GM12878 (cell line): Measurements from ENCODE around the gene FOXRED2. TPM values are rescaled to one million over a fixed set of nuclear protein-coding genes. Genes with fewer than 3 reads are reported as not detected.
A peak's percentile ranks its signal among the peaks of the same experiment; 100 is the strongest.

ENCODE experiments used
- ATAC-seq: fragments of 200-7000 bp; cut with Tn5 transposase; 3 replicates; pipeline ENCODE4 v1.9.1; 2020; ENCODE audit warnings: mild to moderate bottlenecking, moderate library complexity
- BruUV-seq: library from RNA; stranded (reverse); fragments of 400-500 nt; replicated peaks from 2 replicates; lab custom pipeline; 2021; lab: Mats Ljungman, UMichigan
- CTCF ChIA-PET: fragments of 300-600 bp; sonication (Branson Sonifier 250); formaldehyde crosslinking; extraction: SDS; loops from one replicate; lab custom pipeline; 2021; ENCODE audit warnings: inconsistent platforms; lab: Yijun Ruan, JAX
- POLR2A ChIA-PET: fragments of 350-600 bp; formaldehyde crosslinking; extraction: SDS; loops from one replicate; lab custom pipeline; 2021; ENCODE audit warnings: inconsistent platforms; lab: Charles Lee
- RAD21 ChIA-PET: fragments of 300-600 bp; sonication (Branson Sonifier 250); formaldehyde crosslinking; loops from one replicate; lab custom pipeline; 2023; ENCODE audit warnings: antibody characterized with exemption; ENCODE audit not compliant: unreplicated experiment; lab: Charles Lee
- SMC1A ChIA-PET: fragments of 300-600 bp; sonication (Branson Sonifier 250); formaldehyde crosslinking; loops from one replicate; lab custom pipeline; 2023; ENCODE audit not compliant: unreplicated experiment, uncharacterized antibody; lab: Charles Lee
- DNase-seq: peaks from one replicate; pipeline ENCODE4 v3.0.0-alpha.2; 2011; ENCODE audit warnings: low read depth, low spot score
- FAIRE-seq: peaks from 3 replicates; lab custom pipeline; 2011; peaks lifted over from hg19 to GRCh38; lab: Jason Lieb, UNC
- H2AFZ ChIP-seq: 2 replicates; pipeline ENCODE4 v1.6.0; 2011; ENCODE audit warnings: low read depth, low read length, control low read depth; ENCODE audit not compliant: control insufficient read depth
- H3K27ac ChIP-seq: 2 replicates; pipeline ENCODE4 v1.5.1; 2011; ENCODE audit warnings: control low read depth; ENCODE audit not compliant: control insufficient read depth, insufficient read depth
- H3K27me3 ChIP-seq, 2 experiments: replicated peaks in 1 of 2; 2 replicates each; pipeline versions ENCODE4 v1.6.0 to v1.6.1; 2011; ENCODE audit warnings: low read length in 1 of 2; ENCODE audit not compliant: control insufficient read depth in 2 of 2, insufficient read depth in 2 of 2
- H3K36me3 ChIP-seq, 2 experiments: 2 replicates each; pipeline ENCODE4 v1.5.1; 2011; ENCODE audit warnings: low read length in 1 of 2; ENCODE audit not compliant: control insufficient read depth in 2 of 2, insufficient read depth in 2 of 2
- H3K4me1 ChIP-seq: 2 replicates; pipeline ENCODE4 v1.6.1; 2011; ENCODE audit warnings: mild to moderate bottlenecking, low read length, moderate library complexity, mixed read lengths; ENCODE audit not compliant: control insufficient read depth, insufficient read depth
- H3K4me2 ChIP-seq: 2 replicates; pipeline ENCODE4 v1.6.0; 2011; ENCODE audit warnings: control low read depth; ENCODE audit not compliant: control insufficient read depth, insufficient read depth
- H3K4me3 ChIP-seq: fragments of 200-600 bp; sonication (generic); 2 replicates; pipeline ENCODE4 v1.5.1; 2016
- H3K79me2 ChIP-seq: 2 replicates; pipeline ENCODE4 v1.6.0; 2011; ENCODE audit warnings: low read length; ENCODE audit not compliant: control insufficient read depth, insufficient read depth
- H3K9ac ChIP-seq: 2 replicates; pipeline ENCODE4 v1.8.0; 2011; ENCODE audit warnings: low read length, control low read depth, mixed read lengths; ENCODE audit not compliant: control insufficient read depth, insufficient read depth
- H3K9me3 ChIP-seq: replicated peaks from 3 replicates; pipeline ENCODE4 v1.5.1; 2011; ENCODE audit warnings: mild to moderate bottlenecking, low read length; ENCODE audit not compliant: control insufficient read depth, insufficient read depth
- H4K20me1 ChIP-seq: 2 replicates; pipeline ENCODE4 v1.6.0; 2011; ENCODE audit not compliant: control insufficient read depth, insufficient read depth
- NFXL1 ChIP-seq: fragments of 450-650 bp; IDR thresholded peaks from 2 replicates; pipeline ENCODE4 v1.6.1; 2017; ENCODE audit warnings: antibody characterized with exemption, mild to moderate bottlenecking, borderline replicate concordance
- TCF12 ChIP-seq: IDR thresholded peaks from 2 replicates; pipeline ENCODE4 v1.6.1; 2011; ENCODE audit warnings: low read depth, mild to moderate bottlenecking, low read length
- TCF3 ChIP-seq: IDR thresholded peaks from 2 replicates; pipeline ENCODE4 v1.6.1; 2012; ENCODE audit warnings: low read depth, mild to moderate bottlenecking, low read length, borderline replicate concordance; ENCODE audit not compliant: insufficient read depth
- WGBS: methylation state at CpG from one replicate; pipeline ENCODE4 v1.1.6; 2016; ENCODE audit warnings: low lambda C conversion rate; ENCODE audit not compliant: insufficient replicate concordance, insufficient coverage; ENCODE audit errors: missing lambda C conversion rate; 5-methylcytosine and 5-hydroxymethylcytosine counted together
- in situ Hi-C: fragments of 300-500 bp; cut with MboI; formaldehyde crosslinking; loops from 9 replicates; pipeline ENCODE4 v1.14.3; 2018; ENCODE audit warnings: mixed read lengths
- intact Hi-C: fragments of 100-400 bp; cut with micrococcal nuclease; formaldehyde crosslinking; loops from one replicate; pipeline ENCODE4 v1.14.2; 2022; ENCODE audit not compliant: unreplicated experiment
- polyA plus RNA-seq, 11 experiments: library from polyadenylated mRNA; depleted of rRNA in 4 of 11; unstranded in 6 of 11; stranded (reverse) in 5 of 11; fragments of >200 nt; fragmentation: Nextera tagmentation in 4 of 11; fragmentation: Illumina TruSeq in 1 of 11; extraction: Ambion mirVana in 4 of 11; extraction: Trizol in 1 of 11; gene quantifications; 1 replicate in 1 of 11; 2 replicates in 10 of 11; pipeline versions ENCODE4 v1.2.1 to v1.2.3, GENCODE V29; 2011 to 2016; ENCODE audit warnings: inconsistent platforms in 2 of 11, missing spikeins in 2 of 11, low read depth in 1 of 11
- small RNA-seq: library from RNA; depleted of rRNA; stranded (forward); fragments of <200 nt; gene quantifications from one replicate; pipeline ENCODE3, GENCODE V24; 2014
- total RNA-seq, 4 experiments: library from RNA; depleted of rRNA in 3 of 4; stranded (reverse); fragments of >200 nt in 3 of 4; fragmentation: Illumina TruSeq in 1 of 4; extraction: Trizol in 1 of 4; gene quantifications; 2 replicates each; pipeline versions ENCODE4 v1.2.1 to v1.2.3, GENCODE V29; 2013 to 2021

FOXRED2 gene
- total and polyA plus RNA-seq, 10 of the 15 experiments (the other 5 are each of a cell fraction or from before 2014, with no cell fraction given), result 1.8 to 28.8 (median 7.6) TPM

DNA sequence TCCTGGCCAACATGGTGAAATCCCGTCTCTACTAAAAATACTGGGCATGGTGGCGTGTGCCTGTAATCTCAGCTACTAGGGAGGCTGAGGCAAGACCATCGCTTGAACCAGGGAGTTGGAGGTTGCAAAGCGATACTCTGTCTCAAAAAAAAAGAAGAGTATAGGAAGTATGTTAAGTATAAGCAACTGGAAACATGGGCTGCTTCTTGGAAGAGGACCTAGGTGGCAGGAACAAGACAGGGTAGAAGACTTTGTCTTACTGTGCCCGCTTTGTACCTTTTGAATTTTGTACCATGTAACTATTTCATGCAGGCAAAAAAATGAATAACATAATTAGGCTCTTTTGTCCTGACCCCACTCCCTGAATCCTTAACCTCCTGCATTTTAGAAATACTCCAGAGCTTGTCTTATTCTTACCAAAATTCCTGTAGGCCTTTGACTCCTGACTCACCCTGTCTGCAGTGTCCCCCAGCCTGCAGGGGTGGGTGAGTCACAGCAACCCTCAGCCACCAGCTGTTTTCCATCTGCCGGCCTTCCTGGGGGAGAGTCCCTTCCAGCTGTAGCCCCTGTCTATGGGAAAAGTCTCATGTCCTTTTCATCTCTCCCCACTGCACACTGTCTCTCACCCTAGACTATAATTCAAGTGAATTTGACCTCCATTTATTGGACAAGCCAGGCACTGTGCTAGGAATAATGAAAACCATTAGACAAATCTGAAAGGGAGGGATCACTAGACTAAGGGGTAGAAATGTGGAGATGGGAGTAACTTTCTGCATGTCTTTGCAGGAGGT, 67.2 kb downstream of the FOXRED2 start:
- Histone ChIP-seq H3K27ac (no peak overlapping the region), H3K4me3 (no peak overlapping the region), H3K79me2 (no peaks in the 10 kb centered on the region), H3K9ac (no peak overlapping the region), H3K9me3 (no peaks in the 10 kb centered on the region), H3K36me3 (no peaks in the 10 kb centered on the region), H3K4me1 (peaks cover 20% of the 10 kb centered on the region), H3K27me3 (no peaks in the 10 kb centered on the region), H2AFZ (no peak overlapping the region), H4K20me1 (no peaks in the 10 kb centered on the region), H3K4me2 (no peak overlapping the region)
- ATAC-seq (no peak), DNase-seq (no peak), FAIRE-seq (no peak)
- RAD21 ChIA-PET, result no interaction called here
- intact Hi-C loops, result no loop called here
- POLR2A ChIA-PET, result no interaction called here
- SMC1A ChIA-PET, result no interaction called here
- CTCF ChIA-PET, result interaction anchor here (1.4 kb wide), 1 partner anchor 46 kb away, joined by 4 read pairs; no protein-coding TSS in a partner anchor
- no TSS peak for BruUV-seq
- 0 out of 2 replicates have a peak, but pooled peaks have one; percentile 37 for TF ChIP-seq TCF12
- TF ChIP-seq NFXL1, result no peak
- 0 out of 2 replicates have a peak, but pooled peaks have one; percentile 21 for TF ChIP-seq TCF3
- TF ChIP-seq, all 136 proteins: peak for 2
- WGBS, result 78% methylated on average over 6 of the region's 6 CpGs
- in situ Hi-C loops, result no loop called here

Small RNA genes lying within 50 kb of the gene (small RNA-seq; reads per million reads assigned to genes)
- not detected for gene RF00019

Other genes starting within 250 kb of the FOXRED2 start
- gene MYH9, start 119.1 kb downstream of the FOXRED2 start, total RNA-seq (2014; rRNA removed), result 185 and 216 TPM in 2 replicates
- 82.8 and 83.1 TPM in 2 replicates for gene MYH9, start 119.1 kb downstream of the FOXRED2 start, total RNA-seq (2014; rRNA removed; fragmentation: Illumina TruSeq; extraction: Trizol)
- gene MYH9, start 119.1 kb downstream of the FOXRED2 start, total RNA-seq (2021), result 497 and 525 TPM in 2 replicates
- gene MYH9, start 119.1 kb downstream of the FOXRED2 start, polyA plus RNA-seq (2011; rRNA removed), result 42.4 and 98.6 TPM in 2 replicates
- 123 and 125 TPM in 2 replicates for gene MYH9, start 119.1 kb downstream of the FOXRED2 start, polyA plus RNA-seq (2014; fragmentation: Illumina TruSeq; extraction: Trizol)
- gene MYH9, start 119.1 kb downstream of the FOXRED2 start, polyA plus RNA-seq (2014; fragmentation: Nextera tagmentation; extraction: Ambion mirVana), result 1 to 10 TPM; 5.1 to 8.1 TPM
- 165 and 198 TPM in 2 replicates for gene MYH9, start 119.1 kb downstream of the FOXRED2 start, polyA plus RNA-seq (2014; rRNA removed)
- gene MYH9, start 119.1 kb downstream of the FOXRED2 start, polyA plus RNA-seq (2016; fragmentation: Nextera tagmentation; extraction: Ambion mirVana), result 100 to 1,000 TPM; 228 to 236 TPM
- 81.6 and 96.5 TPM in 2 replicates for gene TXN2, start 25.4 kb downstream of the FOXRED2 start, total RNA-seq (2014; rRNA removed)
- gene TXN2, start 25.4 kb downstream of the FOXRED2 start, total RNA-seq (2014; rRNA removed; fragmentation: Illumina TruSeq; extraction: Trizol), result 70.2 and 70.4 TPM in 2 replicates
- 119 and 126 TPM in 2 replicates for gene TXN2, start 25.4 kb downstream of the FOXRED2 start, total RNA-seq (2021)
- 176 and 233 TPM in 2 replicates for gene TXN2, start 25.4 kb downstream of the FOXRED2 start, polyA plus RNA-seq (2011; rRNA removed)
- 101 and 102 TPM in 2 replicates for gene TXN2, start 25.4 kb downstream of the FOXRED2 start, polyA plus RNA-seq (2014; fragmentation: Illumina TruSeq; extraction: Trizol)
- gene TXN2, start 25.4 kb downstream of the FOXRED2 start, polyA plus RNA-seq (2014; fragmentation: Nextera tagmentation; extraction: Ambion mirVana), result 100 to 1,000 TPM; 330 to 350 TPM
- gene TXN2, start 25.4 kb downstream of the FOXRED2 start, polyA plus RNA-seq (2014; rRNA removed), result 144 and 180 TPM in 2 replicates
- 100 to 1,000 TPM; 221 to 285 TPM for gene TXN2, start 25.4 kb downstream of the FOXRED2 start, polyA plus RNA-seq (2016; fragmentation: Nextera tagmentation; extraction: Ambion mirVana)
- gene EIF3D, start 22.1 kb upstream of the FOXRED2 start, total RNA-seq (2014; rRNA removed), result 417 and 438 TPM in 2 replicates
- 424 and 435 TPM in 2 replicates for gene EIF3D, start 22.1 kb upstream of the FOXRED2 start, total RNA-seq (2014; rRNA removed; fragmentation: Illumina TruSeq; extraction: Trizol)
- gene EIF3D, start 22.1 kb upstream of the FOXRED2 start, total RNA-seq (2021), result 278 and 300 TPM in 2 replicates
- gene EIF3D, start 22.1 kb upstream of the FOXRED2 start, polyA plus RNA-seq (2011; rRNA removed), result 460 and 558 TPM in 2 replicates
- 488 and 502 TPM in 2 replicates for gene EIF3D, start 22.1 kb upstream of the FOXRED2 start, polyA plus RNA-seq (2014; fragmentation: Illumina TruSeq; extraction: Trizol)
- 100 to 1,000 TPM; 249 to 445 TPM for gene EIF3D, start 22.1 kb upstream of the FOXRED2 start, polyA plus RNA-seq (2014; fragmentation: Nextera tagmentation; extraction: Ambion mirVana)
- gene EIF3D, start 22.1 kb upstream of the FOXRED2 start, polyA plus RNA-seq (2014; rRNA removed), result 428 and 440 TPM in 2 replicates
- gene EIF3D, start 22.1 kb upstream of the FOXRED2 start, polyA plus RNA-seq (2016; fragmentation: Nextera tagmentation; extraction: Ambion mirVana), result 100 to 1,000 TPM; 240 to 243 TPM
- not detected in 2 replicates for gene CACNG2, start 196.7 kb upstream of the FOXRED2 start, total RNA-seq (2014; rRNA removed)
- gene CACNG2, start 196.7 kb upstream of the FOXRED2 start, total RNA-seq (2014; rRNA removed; fragmentation: Illumina TruSeq; extraction: Trizol), result not detected in 2 replicates
- not detected in 2 replicates for gene CACNG2, start 196.7 kb upstream of the FOXRED2 start, total RNA-seq (2021)
- gene CACNG2, start 196.7 kb upstream of the FOXRED2 start, polyA plus RNA-seq (2011; rRNA removed), result not detected in 2 replicates
- gene CACNG2, start 196.7 kb upstream of the FOXRED2 start, polyA plus RNA-seq (2014; fragmentation: Illumina TruSeq; extraction: Trizol), result not detected in 2 replicates
- gene CACNG2, start 196.7 kb upstream of the FOXRED2 start, polyA plus RNA-seq (2014; fragmentation: Nextera tagmentation; extraction: Ambion mirVana), result not detected
- not detected in 2 replicates for gene CACNG2, start 196.7 kb upstream of the FOXRED2 start, polyA plus RNA-seq (2014; rRNA removed)
- gene CACNG2, start 196.7 kb upstream of the FOXRED2 start, polyA plus RNA-seq (2016; fragmentation: Nextera tagmentation; extraction: Ambion mirVana), result not detected